ENCODE data around the gene SEC11C.

GRCh38 chr18:59149416-59149815, 9.7 kb downstream of the SEC11C start:
- TF ChIP-seq CTCF (IDR thresholded peaks at IDR 0.05) (no peak), POLR2A (IDR thresholded peaks at IDR 0.05) (no peak), EP300 (IDR thresholded peaks at IDR 0.05) (no peak), POLR2AphosphoS5 (IDR thresholded peaks at IDR 0.05) (no peak)
